Testis (tissue), 3 donors: ENCODE measurements around the gene PPM1H. TPM values are rescaled to one million over a fixed set of nuclear protein-coding genes. Genes with fewer than 3 reads are reported as not detected.

Experiments
- DNase-seq: peaks from one replicate; pipeline ENCODE4 v3.0.0-alpha.2; 2019
- H3K27ac ChIP-seq, 2 donors: fragments of 200-600 bp; sonication (generic); one replicate each; pipeline ENCODE4 v1.5.1; 2019
- H3K27me3 ChIP-seq: fragments of 200-600 bp; sonication (generic); one replicate; pipeline ENCODE4 v1.5.1; 2019
- H3K36me3 ChIP-seq: fragments of 200-600 bp; sonication (generic); one replicate; pipeline ENCODE4 v1.5.1; 2017; ENCODE audit warnings: low read depth; ENCODE audit errors: missing control alignments
- H3K4me1 ChIP-seq: fragments of 200-600 bp; sonication (generic); one replicate; pipeline ENCODE4 v1.5.1; 2019
- H3K4me3 ChIP-seq, 2 donors: fragments of 200-600 bp; sonication (generic); one replicate each; pipeline ENCODE4 v1.5.1; 2017 to 2019
- H3K9me3 ChIP-seq: fragments of 200-600 bp; sonication (generic); one replicate; pipeline ENCODE4 v1.5.1; 2017
- POLR2A ChIP-seq: fragments of 450-650 bp; IDR thresholded peaks from one replicate; pipeline ENCODE4 v1.6.1; 2017; ENCODE audit warnings: antibody characterized with exemption, mild to moderate bottlenecking, moderate library complexity
- WGBS, 2 donors: methylation state at CpG; one replicate each; pipeline ENCODE4 v1.1.5; 2018; 5-methylcytosine and 5-hydroxymethylcytosine counted together
- intact Hi-C: fragments of 100-400 bp; cut with DNase I; formaldehyde crosslinking; loops from one replicate; pipeline ENCODE4 v1.15.1; 2023; ENCODE audit warnings: low total_unique reads
- polyA plus RNA-seq: library from polyadenylated mRNA; stranded (reverse); fragments of 350-450 nt; fragmentation: Illumina TruSeq; extraction: RNeasy Lipid Tissue Mini Kit (QIAGEN cat#74804); gene quantifications from one replicate; pipeline ENCODE4 v1.2.3, GENCODE V29; 2014; ENCODE audit warnings: low read depth, low replicate concordance; ENCODE audit not compliant: insufficient read depth
- total RNA-seq, 2 donors: library from RNA; depleted of rRNA; stranded (reverse); fragments of >200 nt; gene quantifications; one replicate each; pipeline ENCODE4 v1.2.3, GENCODE V29; 2016
- TF ChIP-seq, protein P1 (sequence below), 3 experiments: fragments of 450-650 bp in 2 of 3; fragments of 200-600 bp in 1 of 3; sonication (generic) in 1 of 3; IDR thresholded peaks; one replicate each; pipeline ENCODE4 v1.5.1; 2016 to 2019; ENCODE audit warnings: antibody characterized with exemption in 3 of 3, mild to moderate bottlenecking in 2 of 3, moderate library complexity in 1 of 3

Gene PPM1H
- total and polyA plus RNA-seq, 3 donors from 2014 or later, result 2.5 to 9.1 (median 2.7) TPM

DNA sequence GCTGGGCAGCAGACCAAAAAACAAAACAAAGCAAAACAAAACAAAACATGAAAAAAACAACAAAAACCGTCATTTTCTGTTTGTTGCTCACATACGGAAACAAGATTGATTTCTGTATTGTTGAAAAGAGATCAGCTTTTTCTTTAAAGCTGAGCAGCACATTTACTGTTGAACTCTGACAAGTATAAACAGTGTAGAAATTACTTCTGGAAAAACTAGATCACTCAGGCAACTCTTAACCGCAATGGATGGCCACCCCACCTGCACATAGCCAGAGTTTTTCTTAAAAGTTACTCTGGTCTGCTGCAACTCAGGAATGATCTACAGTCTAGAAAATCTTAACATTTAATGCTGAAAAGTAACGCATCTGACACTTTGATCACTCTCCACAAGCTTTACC lies 80.9 kb downstream of the PPM1H start:
- intact Hi-C loops, result no loop called here
- Histone ChIP-seq H3K4me1 (peaks cover under 1% of the 10 kb centered on the region), H3K4me3 (no peak overlapping the region), H3K27me3 (no peaks in the 10 kb centered on the region), H3K27ac (no peak overlapping the region), H3K36me3 (no peaks in the 10 kb centered on the region), H3K9me3 (no peaks in the 10 kb centered on the region)
- TF ChIP-seq, protein P1, sequence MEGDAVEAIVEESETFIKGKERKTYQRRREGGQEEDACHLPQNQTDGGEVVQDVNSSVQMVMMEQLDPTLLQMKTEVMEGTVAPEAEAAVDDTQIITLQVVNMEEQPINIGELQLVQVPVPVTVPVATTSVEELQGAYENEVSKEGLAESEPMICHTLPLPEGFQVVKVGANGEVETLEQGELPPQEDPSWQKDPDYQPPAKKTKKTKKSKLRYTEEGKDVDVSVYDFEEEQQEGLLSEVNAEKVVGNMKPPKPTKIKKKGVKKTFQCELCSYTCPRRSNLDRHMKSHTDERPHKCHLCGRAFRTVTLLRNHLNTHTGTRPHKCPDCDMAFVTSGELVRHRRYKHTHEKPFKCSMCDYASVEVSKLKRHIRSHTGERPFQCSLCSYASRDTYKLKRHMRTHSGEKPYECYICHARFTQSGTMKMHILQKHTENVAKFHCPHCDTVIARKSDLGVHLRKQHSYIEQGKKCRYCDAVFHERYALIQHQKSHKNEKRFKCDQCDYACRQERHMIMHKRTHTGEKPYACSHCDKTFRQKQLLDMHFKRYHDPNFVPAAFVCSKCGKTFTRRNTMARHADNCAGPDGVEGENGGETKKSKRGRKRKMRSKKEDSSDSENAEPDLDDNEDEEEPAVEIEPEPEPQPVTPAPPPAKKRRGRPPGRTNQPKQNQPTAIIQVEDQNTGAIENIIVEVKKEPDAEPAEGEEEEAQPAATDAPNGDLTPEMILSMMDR (IDR thresholded peaks at IDR 0.05), result no peak
- TF ChIP-seq POLR2A, result no peak
- DNase-seq, result no peak
- 75 to 76% methylated on average over 4 of the region's 4 CpGs for WGBS, 2 donors

GRCh38 chr12:62849398-62849797 lies 85.6 kb downstream of the PPM1H start:
- H3K9me3 ChIP-seq, result no peaks in the 10 kb centered on the region
- no peak for DNase-seq
- TF ChIP-seq POLR2A, result no peak
- TF ChIP-seq, protein P1 (IDR thresholded peaks at IDR 0.05), result no peak
- WGBS, 2 donors, result 58 to 65% methylated on average over 1 of the region's 1 CpG
- H3K27me3 ChIP-seq, result no peaks in the 10 kb centered on the region
- no peaks in the 10 kb centered on the region for H3K4me1 ChIP-seq
- intact Hi-C loops, result no loop called here
- H3K27ac ChIP-seq, result no peak overlapping the region
- H3K4me3 ChIP-seq, result no peak overlapping the region
- no peaks in the 10 kb centered on the region for H3K36me3 ChIP-seq

GRCh38 chr12:62848418-62848817 lies 86.5 kb downstream of the PPM1H start:
- DNase-seq, result no peak
- Histone ChIP-seq H3K9me3 (no peaks in the 10 kb centered on the region), H3K4me1 (no peaks in the 10 kb centered on the region), H3K27me3 (no peaks in the 10 kb centered on the region), H3K27ac (no peak overlapping the region), H3K4me3 (no peak overlapping the region), H3K36me3 (no peaks in the 10 kb centered on the region)
- 81 to 92% methylated on average over 2 of the region's 2 CpGs for WGBS, 2 donors
- intact Hi-C loops, result no loop called here
- TF ChIP-seq, protein P1 (IDR thresholded peaks at IDR 0.05), result no peak
- no peak for TF ChIP-seq POLR2A

DNA sequence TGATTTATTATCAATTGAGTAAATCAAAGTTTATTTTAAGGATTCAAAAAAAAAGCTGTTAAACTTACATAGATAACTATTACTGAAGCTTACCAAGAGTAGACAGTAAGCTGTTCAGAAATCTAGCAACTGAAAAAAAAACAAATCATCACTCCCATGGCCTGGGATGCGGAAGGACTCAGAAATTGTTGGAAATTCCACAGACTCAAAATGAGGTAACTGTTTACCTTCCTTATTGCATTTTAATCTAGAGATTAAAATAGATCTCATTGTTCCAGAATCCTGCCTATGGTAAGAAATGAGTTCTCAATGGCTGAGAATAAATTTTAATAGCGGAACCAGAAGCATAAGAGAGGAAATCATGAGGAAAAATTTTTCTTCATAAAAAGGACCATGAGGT lies 87.2 kb downstream of the PPM1H start:
- Histone ChIP-seq H3K4me3 (no peak overlapping the region), H3K9me3 (no peaks in the 10 kb centered on the region), H3K27ac (no peak overlapping the region), H3K36me3 (no peaks in the 10 kb centered on the region), H3K4me1 (no peaks in the 10 kb centered on the region), H3K27me3 (no peaks in the 10 kb centered on the region)
- no peak for TF ChIP-seq POLR2A
- TF ChIP-seq, protein P1 (IDR thresholded peaks at IDR 0.05), result no peak
- DNase-seq, result no peak
- intact Hi-C loops, result no loop called here
- WGBS, 2 donors, result 85 to 96% methylated on average over 2 of the region's 2 CpGs

DNA sequence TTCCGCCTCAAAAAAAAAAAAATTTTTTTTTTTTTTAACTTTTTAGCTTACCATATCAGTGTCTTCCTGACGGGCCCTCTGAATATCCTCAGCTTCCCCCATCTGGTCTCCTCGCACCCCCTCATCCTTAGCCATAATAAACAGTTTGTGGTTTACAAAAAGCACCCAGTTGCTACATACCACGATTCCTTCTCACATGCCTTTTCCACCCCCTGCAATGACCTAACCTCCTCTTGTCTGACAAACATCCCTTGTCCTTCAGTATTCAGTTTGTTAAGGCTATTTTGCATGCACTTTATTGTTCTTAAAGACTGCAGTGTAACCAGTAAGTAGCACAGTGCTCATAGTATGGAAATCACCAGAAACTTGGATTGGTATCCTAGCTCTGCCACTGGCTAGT lies 88.5 kb downstream of the PPM1H start:
- Histone ChIP-seq H3K27ac (no peak overlapping the region), H3K36me3 (no peaks in the 10 kb centered on the region), H3K4me3 (no peak overlapping the region), H3K9me3 (no peaks in the 10 kb centered on the region), H3K4me1 (no peaks in the 10 kb centered on the region), H3K27me3 (no peaks in the 10 kb centered on the region)
- intact Hi-C loops, result no loop called here
- no peak for DNase-seq
- whole genome bisulfite sequencing, 2 donors, result 80 to 88% methylated on average over 4 of the region's 4 CpGs
- TF ChIP-seq, protein P1 (IDR thresholded peaks at IDR 0.05), result no peak
- no peak for TF ChIP-seq POLR2A
